Measurements from ENCODE around the gene PRPS1L1.

The PRPS1L1 gene

DNA sequence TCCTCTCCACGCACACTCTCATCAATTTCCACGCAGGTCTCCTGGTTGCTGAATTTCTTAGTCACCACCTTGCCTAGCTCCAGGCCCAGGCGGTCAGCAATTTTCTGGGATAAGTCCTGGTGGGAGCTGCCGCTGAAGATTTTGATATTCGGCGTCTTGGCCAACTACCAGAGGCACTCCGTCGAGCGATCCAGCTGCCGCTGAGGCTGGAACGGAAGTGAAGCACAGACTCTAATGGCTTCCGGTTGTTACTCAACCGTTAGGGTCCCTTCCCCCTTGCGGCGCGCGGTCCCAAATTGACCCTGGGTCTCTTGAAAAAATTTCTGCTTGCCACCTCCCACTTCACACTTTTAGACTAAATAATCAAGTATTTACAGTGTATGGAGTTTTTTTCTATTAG is at the start of gene PRPS1L1:
Gene PRPS1L1 (minus strand): TSS at position 219 of the 400 bp plus-strand sequence.
- TF ChIP-seq, protein P1, sequence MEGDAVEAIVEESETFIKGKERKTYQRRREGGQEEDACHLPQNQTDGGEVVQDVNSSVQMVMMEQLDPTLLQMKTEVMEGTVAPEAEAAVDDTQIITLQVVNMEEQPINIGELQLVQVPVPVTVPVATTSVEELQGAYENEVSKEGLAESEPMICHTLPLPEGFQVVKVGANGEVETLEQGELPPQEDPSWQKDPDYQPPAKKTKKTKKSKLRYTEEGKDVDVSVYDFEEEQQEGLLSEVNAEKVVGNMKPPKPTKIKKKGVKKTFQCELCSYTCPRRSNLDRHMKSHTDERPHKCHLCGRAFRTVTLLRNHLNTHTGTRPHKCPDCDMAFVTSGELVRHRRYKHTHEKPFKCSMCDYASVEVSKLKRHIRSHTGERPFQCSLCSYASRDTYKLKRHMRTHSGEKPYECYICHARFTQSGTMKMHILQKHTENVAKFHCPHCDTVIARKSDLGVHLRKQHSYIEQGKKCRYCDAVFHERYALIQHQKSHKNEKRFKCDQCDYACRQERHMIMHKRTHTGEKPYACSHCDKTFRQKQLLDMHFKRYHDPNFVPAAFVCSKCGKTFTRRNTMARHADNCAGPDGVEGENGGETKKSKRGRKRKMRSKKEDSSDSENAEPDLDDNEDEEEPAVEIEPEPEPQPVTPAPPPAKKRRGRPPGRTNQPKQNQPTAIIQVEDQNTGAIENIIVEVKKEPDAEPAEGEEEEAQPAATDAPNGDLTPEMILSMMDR (conservative IDR thresholded peaks at IDR 0.05), result no peak
- TF ChIP-seq ZFX (IDR thresholded peaks at IDR 0.05), result no peak
- no peak within 1 kb of the TSS for H3K27ac ChIP-seq

DNA sequence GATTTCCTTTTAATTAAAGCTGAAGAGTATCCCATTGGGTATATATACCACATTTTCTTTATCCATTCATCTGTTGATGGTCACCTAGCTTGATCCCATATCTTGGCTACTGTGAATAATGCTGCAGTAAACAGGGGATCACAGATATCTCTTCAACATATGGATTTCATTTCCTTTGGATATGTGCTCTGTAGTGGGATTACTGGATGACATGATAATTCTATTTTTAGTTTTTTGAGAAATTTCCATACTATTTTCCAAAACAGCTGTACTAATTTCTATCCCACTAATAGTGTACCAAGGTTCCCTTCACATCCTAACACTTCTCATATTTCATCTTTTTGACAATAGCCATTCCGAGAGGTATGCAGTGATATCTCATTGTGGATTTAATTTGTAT is 48.8 kb upstream of the PRPS1L1 start:
- H3K27ac ChIP-seq, result no peak overlapping the region
- TF ChIP-seq, protein P1 (conservative IDR thresholded peaks at IDR 0.05), result no peak
- no peak for TF ChIP-seq ZFX (IDR thresholded peaks at IDR 0.05)

DNA sequence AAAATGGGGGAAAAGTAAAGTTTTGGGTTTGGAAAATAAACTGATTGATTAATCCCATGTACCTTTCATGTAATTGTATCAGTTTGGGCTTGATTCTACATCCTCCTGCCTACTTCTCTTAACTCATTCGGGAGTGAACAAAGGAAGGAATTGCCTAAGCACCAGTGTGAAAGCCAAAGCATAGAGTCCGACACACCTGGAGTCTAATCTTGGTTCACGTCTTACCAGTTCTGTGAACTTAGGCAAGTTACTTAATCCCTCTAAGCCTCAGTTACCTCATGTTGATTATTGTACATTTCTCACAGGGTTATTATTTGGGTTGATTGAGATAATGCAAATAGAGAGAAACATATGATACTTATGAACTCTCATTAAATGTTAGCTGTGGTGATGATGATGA is 41.1 kb upstream of the PRPS1L1 start:
- no peak for TF ChIP-seq ZFX (IDR thresholded peaks at IDR 0.05)
- TF ChIP-seq, protein P1 (conservative IDR thresholded peaks at IDR 0.05), result no peak
- H3K27ac ChIP-seq, result no peak overlapping the region

DNA sequence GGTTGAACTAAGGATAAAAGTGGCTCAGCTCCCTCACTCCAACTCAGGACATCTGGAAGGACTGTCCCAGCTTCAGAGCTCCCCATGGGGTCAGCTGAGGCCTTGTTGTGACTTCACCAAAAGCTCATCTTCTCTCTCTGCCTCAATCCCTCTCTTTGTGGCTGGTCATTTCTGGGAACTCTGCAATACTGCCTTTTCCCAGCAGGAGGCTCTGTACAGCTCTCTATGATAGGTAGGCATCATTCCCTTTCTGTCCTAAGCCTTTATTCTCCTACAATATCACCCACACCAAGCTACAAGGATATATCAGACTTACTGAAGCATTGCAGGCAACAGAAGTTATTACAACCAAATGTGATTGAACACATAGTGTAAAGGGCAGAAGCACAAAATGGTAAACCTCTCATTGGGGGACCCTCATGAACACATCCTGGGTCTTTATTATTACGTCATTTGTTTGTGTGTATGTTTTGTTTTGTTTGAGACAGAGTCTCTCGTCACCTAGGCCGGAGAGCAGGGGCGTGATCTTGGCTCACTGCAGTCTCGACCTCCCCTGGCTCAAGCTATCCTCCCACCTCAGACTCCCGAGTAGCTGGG is 36.7 kb upstream of the PRPS1L1 start:
- TF ChIP-seq, protein P1 (conservative IDR thresholded peaks at IDR 0.05), result peak; percentile 80
- TF ChIP-seq ZFX (IDR thresholded peaks at IDR 0.05), result no peak
- no peak overlapping the region for H3K27ac ChIP-seq

DNA sequence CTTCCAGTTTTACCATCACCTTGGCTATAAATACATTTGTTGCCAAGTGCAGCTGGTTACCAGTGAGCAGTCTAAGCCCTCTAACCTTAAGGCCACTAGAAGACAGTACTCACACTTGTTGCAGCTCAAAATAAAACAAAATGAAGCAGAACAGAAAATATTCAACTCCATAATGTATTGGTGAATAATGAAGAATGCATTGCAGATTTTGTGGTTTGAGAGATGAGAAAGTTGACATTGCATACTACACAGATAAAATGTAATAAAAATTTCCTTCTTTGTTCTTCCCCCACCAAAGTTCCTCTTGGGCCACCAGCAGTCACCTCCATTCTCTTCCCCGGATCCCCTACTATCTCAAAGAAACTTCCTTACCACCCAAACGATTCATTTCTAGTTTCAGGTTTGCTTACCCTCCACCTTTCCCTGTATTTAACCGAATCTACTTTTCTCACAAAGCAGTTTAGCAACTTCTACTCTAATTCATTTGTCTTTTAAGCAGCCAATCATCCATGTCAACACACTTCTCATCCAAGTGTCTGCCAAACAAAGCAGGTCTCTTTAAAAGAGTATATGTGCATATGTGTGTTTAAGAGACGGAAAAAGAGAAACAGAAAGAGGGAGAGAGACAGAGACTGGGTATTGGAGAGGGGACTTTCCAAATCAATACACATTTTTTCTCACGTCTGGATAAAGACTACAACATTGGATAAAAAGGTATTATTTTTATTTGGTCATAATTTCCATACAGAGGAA is 35.7 kb upstream of the PRPS1L1 start:
- no peak for TF ChIP-seq ZFX (IDR thresholded peaks at IDR 0.05)
- TF ChIP-seq, protein P1 (conservative IDR thresholded peaks at IDR 0.05), result no peak
- no peak overlapping the region for H3K27ac ChIP-seq

DNA sequence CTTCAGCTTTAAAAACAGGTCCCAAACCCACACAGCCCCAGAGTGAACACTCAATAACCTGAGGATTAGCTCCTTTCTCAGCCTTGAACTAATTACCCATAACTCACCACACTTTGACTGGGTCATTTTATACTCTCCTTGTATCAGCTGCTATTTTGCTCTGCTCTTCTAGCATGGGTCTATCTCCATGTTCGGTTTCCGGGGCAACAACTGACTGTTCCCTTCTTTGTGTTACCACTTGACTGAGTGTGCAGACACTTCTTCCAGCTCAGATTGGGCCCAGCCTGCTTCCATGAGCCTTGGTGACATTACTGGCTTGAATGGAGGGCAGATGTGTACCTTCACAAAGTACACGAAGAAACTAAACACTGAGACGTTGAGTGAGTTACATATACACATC is 31.5 kb upstream of the PRPS1L1 start:
- TF ChIP-seq, protein P1 (conservative IDR thresholded peaks at IDR 0.05), result no peak
- no peak for TF ChIP-seq ZFX (IDR thresholded peaks at IDR 0.05)
- no peak overlapping the region for H3K27ac ChIP-seq

DNA sequence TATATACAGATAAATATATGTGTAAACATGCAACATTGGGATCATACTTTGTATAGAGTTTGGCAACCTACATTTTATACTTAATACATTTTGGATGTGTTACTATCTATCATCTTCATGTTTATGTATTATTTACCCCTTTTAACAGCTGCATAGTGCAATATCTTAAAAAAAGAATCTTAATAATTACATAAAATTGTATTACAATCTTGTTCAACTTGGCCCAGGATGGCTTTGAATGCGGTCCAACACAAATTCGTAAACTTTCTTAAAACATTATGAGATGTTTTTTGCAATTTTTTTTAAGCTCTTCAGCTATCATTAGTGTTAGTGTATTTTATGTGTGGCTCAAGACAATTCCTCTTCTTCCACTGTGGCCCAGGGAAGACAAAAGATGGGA is 26.3 kb upstream of the PRPS1L1 start:
- TF ChIP-seq ZFX (IDR thresholded peaks at IDR 0.05), result no peak
- TF ChIP-seq, protein P1 (conservative IDR thresholded peaks at IDR 0.05), result no peak
- no peak overlapping the region for H3K27ac ChIP-seq
